H1 (cell line): ENCODE results near the gene DYNC2I2.

Experiments
- POU5F1 ChIP-seq: IDR thresholded peaks from 2 replicates; pipeline ENCODE4 v1.6.1; 2011; ENCODE audit warnings: low read depth, mild to moderate bottlenecking, low read length, moderate library complexity
- SAP30 ChIP-seq: fragments of 300-600 bp; sonication (generic); IDR thresholded peaks from 2 replicates; pipeline ENCODE4 v1.7.1; 2012; ENCODE audit warnings: low read length, moderate library complexity, mild to moderate bottlenecking, inconsistent platforms; ENCODE audit not compliant: insufficient read depth, insufficient replicate concordance

DNA sequence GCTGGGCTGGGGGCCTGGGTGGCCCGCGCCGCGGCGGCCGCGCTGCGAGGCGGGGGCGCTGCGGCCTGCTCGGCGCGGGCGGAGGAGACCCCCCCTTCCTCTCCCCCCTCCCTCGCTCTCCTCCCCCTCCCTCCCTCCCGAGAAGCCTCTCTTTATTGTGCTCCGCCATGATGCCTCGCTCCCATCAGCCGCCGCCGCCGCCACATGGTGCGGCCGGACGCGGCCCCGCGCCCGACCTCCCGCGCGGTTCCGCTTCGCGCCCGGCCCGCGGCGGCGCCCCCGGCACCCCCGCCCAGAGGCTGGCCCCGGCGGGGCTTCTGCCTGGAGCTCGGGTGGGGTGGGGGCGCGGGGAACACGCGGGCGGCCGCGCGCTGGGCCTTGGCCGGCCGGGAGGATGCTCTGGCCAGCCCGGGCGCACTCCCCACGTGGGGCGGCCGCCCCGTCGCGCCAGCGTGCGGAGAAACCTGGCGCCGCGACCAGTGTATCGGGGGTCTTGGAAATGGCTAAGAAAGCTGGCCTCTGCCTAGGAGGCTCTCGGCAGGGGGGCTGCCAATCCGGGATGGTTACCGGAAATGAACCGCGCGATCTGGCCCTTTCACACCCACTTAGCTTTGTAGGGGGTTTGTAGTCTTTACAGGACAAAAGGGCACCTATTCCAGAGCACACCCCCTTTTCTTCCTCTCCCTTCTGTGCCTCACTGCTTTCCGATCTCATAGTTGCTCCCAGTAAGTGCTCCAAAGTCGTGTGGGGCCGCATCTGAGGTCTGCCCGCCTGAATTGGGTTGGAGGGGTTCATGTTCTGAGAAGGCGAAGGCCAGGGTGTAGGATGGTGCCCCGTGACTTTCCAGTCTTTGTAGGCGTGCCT, 33.4 kb upstream of the DYNC2I2 start:
- TF ChIP-seq POU5F1 (no peak), SAP30 (no peak)
